CD14-positive monocyte (primary cell): ENCODE data around the gene ANTXR1. TPM values are rescaled to one million over a fixed set of nuclear protein-coding genes. Genes with fewer than 3 reads are reported as not detected.

Experiments used
- DNase-seq, 3 donors: peaks; one replicate each; pipeline ENCODE4 v3.0.0-alpha.2; 2011 to 2022
- H2AFZ ChIP-seq: 2 replicates; pipeline ENCODE4 v1.6.0; 2012; ENCODE audit warnings: mild to moderate bottlenecking, low read depth, low read length, inconsistent platforms; ENCODE audit not compliant: insufficient read depth, poor library complexity, severe bottlenecking
- H3K27ac ChIP-seq, 2 donors: 1 replicate in 1 of 2; 2 replicates in 1 of 2; pipeline ENCODE4 v1.5.1; 2012 to 2013; ENCODE audit warnings: low read length in 2 of 2, control low read depth in 1 of 2, inconsistent platforms in 1 of 2, low read depth in 1 of 2, mild to moderate bottlenecking in 1 of 2
- H3K27me3 ChIP-seq, 2 donors: one replicate each; pipeline versions ENCODE4 v1.6.0 to v1.6.1; 2011 to 2013; ENCODE audit warnings: low read length in 2 of 2; ENCODE audit not compliant: control insufficient read depth in 2 of 2, insufficient read depth in 2 of 2
- H3K36me3 ChIP-seq, 2 donors: replicated peaks in 1 of 2; 1 replicate in 1 of 2; 2 replicates in 1 of 2; pipeline versions ENCODE4 v1.5.1 to v1.6.1; 2012 to 2013; ENCODE audit warnings: low read length in 2 of 2, control low read depth in 1 of 2, inconsistent platforms in 1 of 2, mild to moderate bottlenecking in 1 of 2; ENCODE audit not compliant: insufficient read depth in 2 of 2, control insufficient read depth in 1 of 2
- H3K4me1 ChIP-seq, 2 donors: 1 replicate in 1 of 2; 2 replicates in 1 of 2; pipeline versions ENCODE4 v1.5.1 to v1.6.1; 2012 to 2013; ENCODE audit warnings: low read length in 2 of 2, control low read depth in 1 of 2, inconsistent platforms in 1 of 2, mild to moderate bottlenecking in 1 of 2, moderate library complexity in 1 of 2; ENCODE audit not compliant: insufficient read depth in 2 of 2, control insufficient read depth in 1 of 2
- H3K4me2 ChIP-seq: replicated peaks from 2 replicates; pipeline ENCODE3; 2012; ENCODE audit warnings: low read length, moderate library complexity, mild to moderate bottlenecking; ENCODE audit not compliant: poor library complexity, severe bottlenecking; ENCODE audit errors: extremely low read depth
- H3K4me3 ChIP-seq, 3 experiments: fragments of 200-600 bp in 1 of 3; sonication (generic) in 1 of 3; replicated peaks in 1 of 3; 1 replicate in 2 of 3; 2 replicates in 1 of 3; pipeline ENCODE4 v1.5.1; 2011 to 2013; ENCODE audit warnings: low read length in 3 of 3, mild to moderate bottlenecking in 3 of 3, control low read depth in 2 of 3, low read depth in 2 of 3, inconsistent platforms in 1 of 3, moderate library complexity in 1 of 3
- H3K79me2 ChIP-seq: 2 replicates; pipeline ENCODE4 v1.6.0; 2012; ENCODE audit warnings: mild to moderate bottlenecking, control low read depth, inconsistent platforms, low read length, moderate library complexity; ENCODE audit not compliant: insufficient read depth
- H3K9ac ChIP-seq: 2 replicates; pipeline ENCODE4 v1.6.0; 2017; ENCODE audit warnings: low read length, mild to moderate bottlenecking; ENCODE audit not compliant: insufficient read depth, poor library complexity, severe bottlenecking
- H3K9me3 ChIP-seq, 2 donors: replicated peaks in 1 of 2; 1 replicate in 1 of 2; 2 replicates in 1 of 2; pipeline versions ENCODE4 v1.5.1 to v1.6.1; 2012 to 2013; ENCODE audit warnings: low read length in 2 of 2, control low read depth in 1 of 2; ENCODE audit not compliant: control insufficient read depth in 1 of 2, insufficient read depth in 1 of 2
- H4K20me1 ChIP-seq: 2 replicates; pipeline ENCODE4 v1.6.0; 2012; ENCODE audit warnings: mild to moderate bottlenecking, low read length, control low read depth, moderate library complexity; ENCODE audit not compliant: insufficient read depth
- H3K27ac Mint-ChIP-seq, 7 donors: one replicate each; pipeline ENCODE4 v1.8.0; 2020; ENCODE audit warnings: mild to moderate bottlenecking in 7 of 7, mixed read lengths in 7 of 7, moderate library complexity in 6 of 7, inconsistent platforms in 2 of 7
- H3K27me3 Mint-ChIP-seq, 3 donors: one replicate each; pipeline ENCODE4 v1.8.0; 2021 to 2022; ENCODE audit warnings: low read depth in 3 of 3, mild to moderate bottlenecking in 3 of 3, mixed read lengths in 3 of 3, moderate library complexity in 3 of 3, inconsistent platforms in 1 of 3
- H3K36me3 Mint-ChIP-seq, 2 donors: one replicate each; pipeline ENCODE4 v1.8.0; 2020; ENCODE audit warnings: mixed read lengths in 2 of 2, inconsistent platforms in 1 of 2, mild to moderate bottlenecking in 1 of 2
- H3K4me1 Mint-ChIP-seq: one replicate; pipeline ENCODE4 v1.8.0; 2020; ENCODE audit warnings: mild to moderate bottlenecking, mixed read lengths
- H3K4me3 Mint-ChIP-seq, 2 donors: one replicate each; pipeline ENCODE4 v1.8.0; 2020; ENCODE audit warnings: mild to moderate bottlenecking in 2 of 2, mixed read lengths in 2 of 2, moderate library complexity in 1 of 2
- H3K9me3 Mint-ChIP-seq, 7 donors: one replicate each; pipeline ENCODE4 v1.8.0; 2020 to 2022; ENCODE audit warnings: mixed read lengths in 7 of 7, mild to moderate bottlenecking in 6 of 7, moderate library complexity in 6 of 7, inconsistent platforms in 2 of 7
- CTCF ChIP-seq: fragments of 200-600 bp; IDR thresholded peaks from one replicate; pipeline ENCODE4 v1.8.0; 2022; ENCODE audit warnings: antibody characterized with exemption, mild to moderate bottlenecking
- WGBS: methylation state at CpG from one replicate; pipeline ENCODE4 v1.1.5; 2013; ENCODE audit warnings: missing lambda C conversion rate; ENCODE audit not compliant: insufficient coverage; 5-methylcytosine and 5-hydroxymethylcytosine counted together
- intact Hi-C, 2 donors: fragments of 100-400 bp; cut with micrococcal nuclease; formaldehyde crosslinking; loops; one replicate each; pipeline versions ENCODE4 v1.15.0 to v1.15.1; 2023
- polyA plus RNA-seq, 3 donors: library from polyadenylated mRNA; depleted of rRNA in 1 of 3; unstranded in 2 of 3; stranded (reverse) in 1 of 3; fragments of 300-500 nt in 2 of 3; fragments of >200 nt in 1 of 3; fragmentation: Illumina TruSeq in 2 of 3; gene quantifications; 1 replicate in 2 of 3; 2 replicates in 1 of 3; pipeline ENCODE4 v1.2.3, GENCODE V29; 2012 to 2021

Gene ANTXR1
- polyA plus RNA-seq, 3 donors, result not detected

- no peaks in the 10 kb centered on the region for H3K36me3 ChIP-seq
- Mint-ChIP-seq H3K9me3 (peaks cover 0 to 4% (median 0%) of the 10 kb centered on the region in 7 donors), H3K4me3 (no peak overlapping the region), H3K27ac (no peak overlapping the region), H3K36me3 (no peaks in the 10 kb centered on the region), H3K4me1 (no peaks in the 10 kb centered on the region), H3K27me3 (peaks cover 3 to 7% (median 7%) of the 10 kb centered on the region in 3 donors)
- H4K20me1 ChIP-seq, result no peaks in the 10 kb centered on the region
- no peak overlapping the region for H3K4me3 ChIP-seq
- TF ChIP-seq CTCF, result no peak
- no peaks in the 10 kb centered on the region for H3K79me2 ChIP-seq
- 100% methylated on average over 4 of the region's 5 CpGs for WGBS
- H3K9me3 ChIP-seq, result no peaks in the 10 kb centered on the region
- no peaks in the 10 kb centered on the region for H3K27me3 ChIP-seq
- no peak overlapping the region for H3K27ac ChIP-seq
- intact Hi-C loops, result no loop called here
- H3K4me1 ChIP-seq, result no peaks in the 10 kb centered on the region
- no peak overlapping the region for H3K4me2 ChIP-seq
- DNase-seq, result no peak
- no peak overlapping the region for H3K9ac ChIP-seq
- no peak overlapping the region for H2AFZ ChIP-seq
Measured at GRCh38 chr2:68987021-68987503, 25.9 kb upstream of the ANTXR1 start.

DNA sequence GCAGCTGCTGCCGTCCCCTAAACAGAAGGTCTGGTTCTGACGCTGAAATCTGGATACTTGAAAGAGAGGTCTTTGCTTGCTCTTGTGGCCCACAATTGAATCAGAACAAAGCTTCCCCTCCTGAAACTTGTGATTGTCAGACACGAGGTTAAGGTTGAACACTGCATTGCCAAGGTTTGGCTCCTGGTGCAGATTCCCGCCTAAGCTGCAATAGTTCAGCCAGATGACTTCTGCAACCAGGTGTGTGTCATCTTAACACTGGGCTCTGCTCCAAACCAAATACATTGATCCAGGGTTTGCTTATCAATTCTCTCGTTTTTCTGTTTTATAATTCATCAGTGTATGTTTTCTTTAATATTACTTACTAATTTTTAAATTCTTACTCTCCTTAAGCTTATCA, 23.9 kb upstream of the ANTXR1 start:
- no peak overlapping the region for H3K4me3 Mint-ChIP-seq
- H2AFZ ChIP-seq, result no peak overlapping the region
- no peaks in the 10 kb centered on the region for H3K36me3 Mint-ChIP-seq
- no peak for DNase-seq
- no peak for TF ChIP-seq CTCF
- H3K9me3 Mint-ChIP-seq, result no peaks in the 10 kb centered on the region
- H3K9me3 ChIP-seq, result no peaks in the 10 kb centered on the region
- H3K27ac ChIP-seq, result no peak overlapping the region
- WGBS, result 23% methylated on average over 3 of the region's 5 CpGs
- no peaks in the 10 kb centered on the region for H3K36me3 ChIP-seq
- no peak overlapping the region for H3K27ac Mint-ChIP-seq
- no peak overlapping the region for H3K9ac ChIP-seq
- peaks cover 3 to 7% (median 3%) of the 10 kb centered on the region in 3 donors for H3K27me3 Mint-ChIP-seq
- H3K4me1 ChIP-seq, result no peaks in the 10 kb centered on the region
- no peak overlapping the region for H3K4me2 ChIP-seq
- H3K79me2 ChIP-seq, result no peaks in the 10 kb centered on the region
- H4K20me1 ChIP-seq, result no peaks in the 10 kb centered on the region
- intact Hi-C loops, result no loop called here
- no peak overlapping the region for H3K4me3 ChIP-seq
- H3K27me3 ChIP-seq, result no peaks in the 10 kb centered on the region
- H3K4me1 Mint-ChIP-seq, result no peaks in the 10 kb centered on the region
